Putamen (tissue), 1 donor: ENCODE data around the gene OSBP.
"Not testable (repeated sequence)": the region's sequence is repeated elsewhere in the genome, so short reads cannot be mapped to it uniquely, and the experiment has no call there.

Experiments used
- DNase-seq: peaks from one replicate; pipeline ENCODE4 v3.0.0-alpha.2; 2016; ENCODE audit warnings: low spot score

Gene OSBP

GRCh38 chr11:59551659-59552521 is 63.7 kb downstream of the OSBP start:
- peak; percentile 69 for DNase-seq

GRCh38 chr11:59550842-59551658 is 64.5 kb downstream of the OSBP start:
- peak; percentile 78 for DNase-seq

GRCh38 chr11:59550368-59550841 is 65.2 kb downstream of the OSBP start:
- DNase-seq = peak; percentile 87

GRCh38 chr11:59548309-59548656 is 67.3 kb downstream of the OSBP start:
- DNase-seq = no peak

GRCh38 chr11:59547605-59548308 is 67.8 kb downstream of the OSBP start:
- not testable (repeated sequence) for DNase-seq

GRCh38 chr11:59545179-59546020 is 70.2 kb downstream of the OSBP start:
- no peak for DNase-seq

GRCh38 chr11:59544869-59545178 is 70.8 kb downstream of the OSBP start:
- no peak for DNase-seq

GRCh38 chr11:59543713-59544112 is 71.9 kb downstream of the OSBP start:
- not testable (repeated sequence) for DNase-seq

GRCh38 chr11:59542142-59542810 is 73.3 kb downstream of the OSBP start:
- no peak for DNase-seq

- no peak for DNase-seq
These were observed 80.9 kb downstream of the OSBP start for GRCh38 chr11:59534676-59535075.

- no peak for DNase-seq
These were observed 83.0 kb downstream of the OSBP start for GRCh38 chr11:59532620-59533019.

GRCh38 chr11:59528711-59529110 is 86.9 kb downstream of the OSBP start:
- no peak for DNase-seq
